ENCODE data around the gene KCNN3. TPM values are rescaled to one million over a fixed set of nuclear protein-coding genes. Genes with fewer than 3 reads are reported as not detected.

The KCNN3 gene
- total and polyA plus RNA-seq, 4 donors = 0.47 to 4.9 (median 1.9) TPM

- TF ChIP-seq CTCF (IDR thresholded peaks at IDR 0.05; ENCODE audit: control extremely low read depth, extremely low read depth) = no peak
- Histone ChIP-seq H3K4me3 (no peak overlapping the region), H3K9ac (ENCODE audit: insufficient read depth in 1 of 2, low read length in 2 of 2) (no peak overlapping the region), H3K36me3 (ENCODE audit: control insufficient read depth in 4 of 4, insufficient read depth in 4 of 4, low read length in 4 of 4) (no peaks in the 10 kb centered on the region), H3K4me1 (ENCODE audit: control insufficient read depth in 5 of 5, insufficient read depth in 5 of 5, low read length in 5 of 5) (peaks cover 4 to 43% (median 20%) of the 10 kb centered on the region in 5 donors), H3K27me3 (ENCODE audit: control insufficient read depth in 3 of 3, insufficient read depth in 3 of 3, low read length in 2 of 3) (peaks cover 0 to 27% (median 11%) of the 10 kb centered on the region in 3 donors), H3K9me3 (ENCODE audit: control insufficient read depth in 4 of 4, insufficient read depth in 3 of 4, low read length in 3 of 4) (no peaks in the 10 kb centered on the region), H3K27ac (ENCODE audit: low read depth in 1 of 2, low read length in 1 of 2) (peak overlapping the region in 1 of 2 donors; percentile 32)
- WGBS, 2 donors = 16 to 34% methylated on average over 25 to 26 of the region's 26 CpGs
- no peak for ATAC-seq (ENCODE audit: insufficient read depth, low FRiP score)
- peak; percentile 85 to 91 (median 88) for DNase-seq
These were observed 548 bp downstream of the KCNN3 start for GRCh38 chr1:154869351-154870114.

- Histone ChIP-seq H3K4me1 (ENCODE audit: control insufficient read depth in 5 of 5, insufficient read depth in 5 of 5, low read length in 5 of 5) (peaks cover 4 to 43% (median 22%) of the 10 kb centered on the region in 5 donors), H3K9ac (ENCODE audit: insufficient read depth in 1 of 2, low read length in 2 of 2) (no peak overlapping the region), H3K36me3 (ENCODE audit: control insufficient read depth in 4 of 4, insufficient read depth in 4 of 4, low read length in 4 of 4) (no peaks in the 10 kb centered on the region), H3K27me3 (ENCODE audit: control insufficient read depth in 3 of 3, insufficient read depth in 3 of 3, low read length in 2 of 3) (peaks cover 0 to 25% (median 11%) of the 10 kb centered on the region in 3 donors), H3K9me3 (ENCODE audit: control insufficient read depth in 4 of 4, insufficient read depth in 3 of 4, low read length in 3 of 4) (no peaks in the 10 kb centered on the region), H3K4me3 (no peak overlapping the region), H3K27ac (ENCODE audit: low read depth in 1 of 2, low read length in 1 of 2) (no peak overlapping the region)
- ATAC-seq (ENCODE audit: insufficient read depth, low FRiP score) (no peak), DNase-seq (peak in 1 of 3 donors; percentile 34)
- TF ChIP-seq CTCF (IDR thresholded peaks at IDR 0.05; ENCODE audit: control extremely low read depth, extremely low read depth) = no peak
- 20 to 23% methylated on average over 19 of the region's 19 CpGs for WGBS, 2 donors
These were observed 2.1 kb downstream of the KCNN3 start for GRCh38 chr1:154867841-154868605.

GRCh38 chr1:154867064-154867825, 2.8 kb downstream of the KCNN3 start:
- H3K36me3 ChIP-seq (ENCODE audit: control insufficient read depth in 4 of 4, insufficient read depth in 4 of 4, low read length in 4 of 4) = no peaks in the 10 kb centered on the region
- 15 to 40% methylated on average over 25 of the region's 25 CpGs for WGBS, 2 donors
- no peak overlapping the region for H3K27ac ChIP-seq (ENCODE audit: low read depth in 1 of 2, low read length in 1 of 2)
- no peak overlapping the region for H3K4me3 ChIP-seq
- no peak for TF ChIP-seq CTCF (IDR thresholded peaks at IDR 0.05; ENCODE audit: control extremely low read depth, extremely low read depth)
- H3K9ac ChIP-seq (ENCODE audit: insufficient read depth in 1 of 2, low read length in 2 of 2) = no peak overlapping the region
- H3K27me3 ChIP-seq (ENCODE audit: control insufficient read depth in 3 of 3, insufficient read depth in 3 of 3, low read length in 2 of 3) = peaks cover 0 to 24% (median 11%) of the 10 kb centered on the region in 3 donors
- ATAC-seq (ENCODE audit: insufficient read depth, low FRiP score) = peak; percentile 16
- peak; percentile 49 to 57 (median 54) for DNase-seq
- H3K4me1 ChIP-seq (ENCODE audit: control insufficient read depth in 5 of 5, insufficient read depth in 5 of 5, low read length in 5 of 5) = peaks cover 4 to 43% (median 22%) of the 10 kb centered on the region in 5 donors
- H3K9me3 ChIP-seq (ENCODE audit: control insufficient read depth in 4 of 4, insufficient read depth in 3 of 4, low read length in 3 of 4) = no peaks in the 10 kb centered on the region

Measured in lung (tissue), 12 donors.